Measurements from ENCODE around the gene IKBIP. TPM values are rescaled to one million over a fixed set of nuclear protein-coding genes. Genes with fewer than 3 reads are reported as not detected.

Gene IKBIP
- total and polyA plus RNA-seq, 9 of the 15 experiments (the other 6 are each of a cell fraction or from before 2014, with no cell fraction given): 3.3 to 19.5 (median 14.9) TPM

- TF ChIP-seq CLOCK (CRISPR knock-in tag; IDR thresholded peaks at IDR 0.05; ENCODE audit: borderline replicate concordance) (no peak), ARID4B (CRISPR knock-in tag; IDR thresholded peaks at IDR 0.05) (peak; percentile 92), TOE1 (IDR thresholded peaks at IDR 0.05; ENCODE audit: borderline replicate concordance) (no peak), TOE1 (CRISPR knock-in tag; IDR thresholded peaks at IDR 0.05; ENCODE audit: borderline replicate concordance, low read depth) (peak; percentile 45; the same call in 1 of the 2 replicates), ZC3H4 (CRISPR knock-in tag; IDR thresholded peaks at IDR 0.05; ENCODE audit: borderline replicate concordance) (peak; percentile 94), GATAD2B (IDR thresholded peaks at IDR 0.05; ENCODE audit: borderline replicate concordance) (no peak), ZNF282 (CRISPR knock-in tag; IDR thresholded peaks at IDR 0.05) (peak; percentile 76; the same call in 1 of the 2 replicates), ZNF124 (CRISPR knock-in tag; IDR thresholded peaks at IDR 0.05) (peak; percentile 62; the same call in 1 of the 2 replicates), TEAD1 (CRISPR knock-in tag; IDR thresholded peaks at IDR 0.05) (peak in 1 of 2 experiments; percentile 8; a peak in 1 of 4 replicates), IRF2 (CRISPR knock-in tag; IDR thresholded peaks at IDR 0.05) (peak; percentile 79; the same call in 1 of the 2 replicates), HNRNPLL (IDR thresholded peaks at IDR 0.05; ENCODE audit: low read depth, low read length, poor library complexity, severe bottlenecking) (no peak), ZNF24 (IDR thresholded peaks at IDR 0.05) (no peak), AFF4 (CRISPR knock-in tag; IDR thresholded peaks at IDR 0.05) (peak; percentile 75; the same call in 1 of the 2 replicates), SRSF3 (IDR thresholded peaks at IDR 0.05; ENCODE audit: insufficient read depth, low read length) (0 out of 2 replicates have a peak, but pooled peaks have one; percentile 72), CCNT2 (IDR thresholded peaks at IDR 0.05; ENCODE audit: borderline replicate concordance, extremely low read depth, insufficient read length, low read depth, low read length) (peak; percentile 17)
These were observed 50.3 kb downstream of the IKBIP start (continued) for GRCh38 chr12:98594050-98594835.

Measured in K562 (cell line).